ENCODE measurements around the gene SCTR.

Gene SCTR

GRCh38 chr2:119451336-119452050, 72.8 kb downstream of the SCTR start:
- H3K4me3 ChIP-seq (ENCODE audit: low read depth, low read length), result no peak overlapping the region
- TF ChIP-seq, protein P1, sequence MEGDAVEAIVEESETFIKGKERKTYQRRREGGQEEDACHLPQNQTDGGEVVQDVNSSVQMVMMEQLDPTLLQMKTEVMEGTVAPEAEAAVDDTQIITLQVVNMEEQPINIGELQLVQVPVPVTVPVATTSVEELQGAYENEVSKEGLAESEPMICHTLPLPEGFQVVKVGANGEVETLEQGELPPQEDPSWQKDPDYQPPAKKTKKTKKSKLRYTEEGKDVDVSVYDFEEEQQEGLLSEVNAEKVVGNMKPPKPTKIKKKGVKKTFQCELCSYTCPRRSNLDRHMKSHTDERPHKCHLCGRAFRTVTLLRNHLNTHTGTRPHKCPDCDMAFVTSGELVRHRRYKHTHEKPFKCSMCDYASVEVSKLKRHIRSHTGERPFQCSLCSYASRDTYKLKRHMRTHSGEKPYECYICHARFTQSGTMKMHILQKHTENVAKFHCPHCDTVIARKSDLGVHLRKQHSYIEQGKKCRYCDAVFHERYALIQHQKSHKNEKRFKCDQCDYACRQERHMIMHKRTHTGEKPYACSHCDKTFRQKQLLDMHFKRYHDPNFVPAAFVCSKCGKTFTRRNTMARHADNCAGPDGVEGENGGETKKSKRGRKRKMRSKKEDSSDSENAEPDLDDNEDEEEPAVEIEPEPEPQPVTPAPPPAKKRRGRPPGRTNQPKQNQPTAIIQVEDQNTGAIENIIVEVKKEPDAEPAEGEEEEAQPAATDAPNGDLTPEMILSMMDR (IDR thresholded peaks at IDR 0.05; ENCODE audit: low read depth, low read length), result no peak
- H3K4me1 ChIP-seq, result no peaks in the 10 kb centered on the region
- H3K9me3 ChIP-seq, result no peaks in the 10 kb centered on the region
- DNase-seq, result no peak
- no peaks in the 10 kb centered on the region for H3K27me3 ChIP-seq
- no peaks in the 10 kb centered on the region for H3K36me3 ChIP-seq

GRCh38 chr2:119449521-119449920, 74.8 kb downstream of the SCTR start:
- no peaks in the 10 kb centered on the region for H3K27me3 ChIP-seq
- no peaks in the 10 kb centered on the region for H3K9me3 ChIP-seq
- DNase-seq, result no peak
- TF ChIP-seq, protein P1 (IDR thresholded peaks at IDR 0.05; ENCODE audit: low read depth, low read length), result no peak
- H3K36me3 ChIP-seq, result no peaks in the 10 kb centered on the region
- H3K4me1 ChIP-seq, result no peaks in the 10 kb centered on the region
- H3K4me3 ChIP-seq (ENCODE audit: low read depth, low read length), result no peak overlapping the region

- no peaks in the 10 kb centered on the region for H3K9me3 ChIP-seq
- H3K4me1 ChIP-seq, result no peaks in the 10 kb centered on the region
- H3K4me3 ChIP-seq (ENCODE audit: low read depth, low read length), result no peak overlapping the region
- H3K27me3 ChIP-seq, result no peaks in the 10 kb centered on the region
- H3K36me3 ChIP-seq, result no peaks in the 10 kb centered on the region
- DNase-seq, result no peak
- TF ChIP-seq, protein P1 (IDR thresholded peaks at IDR 0.05; ENCODE audit: low read depth, low read length), result no peak
Observed at GRCh38 chr2:119448427-119449141, 75.7 kb downstream of the SCTR start.

GRCh38 chr2:119446037-119446436, 78.2 kb downstream of the SCTR start:
- H3K4me3 ChIP-seq (ENCODE audit: low read depth, low read length), result no peak overlapping the region
- TF ChIP-seq, protein P1 (IDR thresholded peaks at IDR 0.05; ENCODE audit: low read depth, low read length), result no peak
- H3K9me3 ChIP-seq, result no peaks in the 10 kb centered on the region
- H3K4me1 ChIP-seq, result no peaks in the 10 kb centered on the region
- no peaks in the 10 kb centered on the region for H3K27me3 ChIP-seq
- H3K36me3 ChIP-seq, result no peaks in the 10 kb centered on the region
- DNase-seq, result no peak

DNA sequence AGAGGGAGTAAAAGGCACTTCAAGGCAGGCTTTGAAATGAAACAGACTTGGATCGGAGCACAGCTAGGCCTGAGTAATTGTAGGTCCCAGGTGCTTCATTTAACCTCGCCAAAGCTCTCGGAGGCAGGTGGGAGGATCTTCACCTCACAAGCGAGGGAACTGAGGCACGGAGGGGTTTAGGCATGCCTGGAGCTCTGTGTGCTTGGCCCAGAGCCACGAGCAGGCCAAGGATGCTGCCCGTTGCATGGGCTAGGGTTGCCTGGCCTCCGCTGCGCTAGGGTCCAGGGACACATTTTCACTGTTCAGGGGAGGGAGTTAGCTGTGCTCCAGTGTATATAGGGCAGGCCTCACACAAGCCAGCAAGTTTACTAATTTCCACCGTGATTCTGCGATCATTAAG, 81.4 kb downstream of the SCTR start:
- Histone ChIP-seq H3K4me3 (ENCODE audit: low read depth, low read length) (no peak overlapping the region), H3K4me1 (no peaks in the 10 kb centered on the region), H3K36me3 (no peaks in the 10 kb centered on the region), H3K27me3 (no peaks in the 10 kb centered on the region), H3K9me3 (no peaks in the 10 kb centered on the region)
- DNase-seq, result no peak
- TF ChIP-seq, protein P1 (IDR thresholded peaks at IDR 0.05; ENCODE audit: low read depth, low read length), result no peak

DNA sequence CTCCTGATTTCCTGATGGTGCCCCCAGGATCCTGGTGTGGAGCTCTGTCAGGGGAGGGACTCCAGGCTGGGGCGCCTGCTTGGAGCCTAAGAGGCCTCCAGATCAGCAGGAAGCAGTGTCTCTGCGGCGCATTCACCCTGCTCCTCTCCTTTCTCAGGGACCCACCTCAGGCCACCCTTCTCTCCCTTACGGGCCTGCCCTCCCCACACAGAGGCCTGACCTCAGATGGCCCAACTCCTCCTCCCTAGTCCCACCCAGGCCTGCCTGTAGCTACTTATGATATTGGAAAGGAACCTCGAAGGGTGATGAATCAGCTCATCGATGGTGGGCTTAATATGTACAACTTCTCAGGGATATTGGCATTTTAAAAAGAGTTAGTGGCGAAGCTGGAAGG, 82.1 kb downstream of the SCTR start:
- H3K4me3 ChIP-seq (ENCODE audit: low read depth, low read length), result no peak overlapping the region
- no peaks in the 10 kb centered on the region for H3K27me3 ChIP-seq
- H3K36me3 ChIP-seq, result no peaks in the 10 kb centered on the region
- DNase-seq, result no peak
- TF ChIP-seq, protein P1 (IDR thresholded peaks at IDR 0.05; ENCODE audit: low read depth, low read length), result no peak
- no peaks in the 10 kb centered on the region for H3K4me1 ChIP-seq
- H3K9me3 ChIP-seq, result no peaks in the 10 kb centered on the region
